K562 (cell line): ENCODE measurements around the gene KIF14. TPM values are rescaled to one million over a fixed set of nuclear protein-coding genes. Genes with fewer than 3 reads are reported as not detected.

Experiments
- ATF1 ChIP-seq, 2 experiments: fragments of 450-650 bp in 1 of 2; IDR thresholded peaks; 2 replicates each; pipeline ENCODE4 v1.6.1; 2016; ENCODE audit warnings: missing compliant biosample characterization in 1 of 2, missing genetic modification characterization in 1 of 2
- CHD7 ChIP-seq: fragments of 200-600 bp; sonication (generic); IDR thresholded peaks from one replicate; pipeline ENCODE4 v1.6.1; 2012; ENCODE audit warnings: mild to moderate bottlenecking, low read depth, low read length, inconsistent platforms
- ELF1 ChIP-seq: fragments of 200-800 bp; sonication (Bioruptor generic); IDR thresholded peaks from 2 replicates; pipeline ENCODE4 v1.6.1; 2016; ENCODE audit warnings: missing genetic modification characterization, missing compliant biosample characterization
- ELK3 ChIP-seq: fragments of 450-650 bp; formaldehyde crosslinking; IDR thresholded peaks from 2 replicates; pipeline ENCODE4 v1.4.0; 2020; ENCODE audit warnings: mild to moderate bottlenecking
- ESRRA ChIP-seq: fragments of 450-650 bp; IDR thresholded peaks from 2 replicates; pipeline ENCODE4 v1.6.1; 2014; ENCODE audit warnings: low read depth, mild to moderate bottlenecking, moderate library complexity, borderline replicate concordance
- FOXA1 ChIP-seq: fragments of 450-650 bp; IDR thresholded peaks from 2 replicates; pipeline ENCODE4 v1.6.1; 2016; ENCODE audit warnings: mild to moderate bottlenecking, borderline replicate concordance
- GATAD2A ChIP-seq: fragments of 450-650 bp; IDR thresholded peaks from 2 replicates; pipeline ENCODE4 v1.6.1; 2017
- MED1 ChIP-seq: sonication (generic); formaldehyde crosslinking; IDR thresholded peaks from 2 replicates; pipeline ENCODE4 v1.8.1; 2023; ENCODE audit warnings: missing genetic modification reagents, borderline replicate concordance
- PHF20 ChIP-seq: fragments of 450-650 bp; IDR thresholded peaks from 2 replicates; pipeline ENCODE4 v1.6.1; 2018; ENCODE audit not compliant: partially characterized antibody
- SREBF2 ChIP-seq: sonication (generic); formaldehyde crosslinking; IDR thresholded peaks from 2 replicates; pipeline ENCODE4 v1.4.0; 2020; ENCODE audit warnings: mild to moderate bottlenecking, missing genetic modification reagents
- ZNF592 ChIP-seq: fragments of 450-650 bp; IDR thresholded peaks from 2 replicates; pipeline ENCODE4 v1.6.1; 2017; ENCODE audit warnings: antibody characterized with exemption, mild to moderate bottlenecking
- polyA plus RNA-seq, 8 experiments: library from polyadenylated mRNA; depleted of rRNA in 4 of 8; stranded (reverse) in 5 of 8; unstranded in 3 of 8; fragments of >200 nt; fragmentation: Nextera tagmentation in 2 of 8; fragmentation: Illumina TruSeq in 1 of 8; extraction: Ambion mirVana in 2 of 8; extraction: Trizol in 1 of 8; gene quantifications; 2 replicates each; pipeline versions ENCODE4 v1.2.1 to v1.2.3, GENCODE V29; 2011 to 2014; ENCODE audit warnings: inconsistent platforms in 1 of 8, missing spikeins in 1 of 8
- total RNA-seq, 7 experiments: library from RNA; depleted of rRNA in 6 of 7; stranded (reverse); fragments of >200 nt in 6 of 7; fragmentation: Illumina TruSeq in 2 of 7; extraction: Trizol in 2 of 7; gene quantifications; 2 replicates each; pipeline versions ENCODE4 v1.2.1 to v1.2.3, GENCODE V29; 2011 to 2021; ENCODE audit warnings: low replicate concordance in 1 of 7

Gene KIF14
- total and polyA plus RNA-seq, 9 of the 15 experiments (the other 6 are each of a cell fraction or from before 2014, with no cell fraction given): 11.5 to 47.4 (median 29.0) TPM

GRCh38 chr1:200619894-200620272 lies 668 bp downstream of the KIF14 start (continued):
- TF ChIP-seq ESRRA (no peak), CHD7 (no peak), FOXA1 (no peak), SREBF2 (CRISPR knock-in tag) (no peak), GATAD2A (no peak), ELK3 (CRISPR knock-in tag) (no peak), MED1 (CRISPR knock-in tag) (no peak), ATF1 (CRISPR knock-in tag; IDR thresholded peaks at IDR 0.05) (no peak), ATF1 (tag; IDR thresholded peaks at IDR 0.05) (no peak), PHF20 (no peak), ELF1 (tag) (no peak), ZNF592 (no peak)
